Measurements from ENCODE around the gene RPS2. TPM values are rescaled to one million over a fixed set of nuclear protein-coding genes. Genes with fewer than 3 reads are reported as not detected.

Gene RPS2
- total RNA-seq, 1 donor from 2014 or later: 2,280 TPM

DNA sequence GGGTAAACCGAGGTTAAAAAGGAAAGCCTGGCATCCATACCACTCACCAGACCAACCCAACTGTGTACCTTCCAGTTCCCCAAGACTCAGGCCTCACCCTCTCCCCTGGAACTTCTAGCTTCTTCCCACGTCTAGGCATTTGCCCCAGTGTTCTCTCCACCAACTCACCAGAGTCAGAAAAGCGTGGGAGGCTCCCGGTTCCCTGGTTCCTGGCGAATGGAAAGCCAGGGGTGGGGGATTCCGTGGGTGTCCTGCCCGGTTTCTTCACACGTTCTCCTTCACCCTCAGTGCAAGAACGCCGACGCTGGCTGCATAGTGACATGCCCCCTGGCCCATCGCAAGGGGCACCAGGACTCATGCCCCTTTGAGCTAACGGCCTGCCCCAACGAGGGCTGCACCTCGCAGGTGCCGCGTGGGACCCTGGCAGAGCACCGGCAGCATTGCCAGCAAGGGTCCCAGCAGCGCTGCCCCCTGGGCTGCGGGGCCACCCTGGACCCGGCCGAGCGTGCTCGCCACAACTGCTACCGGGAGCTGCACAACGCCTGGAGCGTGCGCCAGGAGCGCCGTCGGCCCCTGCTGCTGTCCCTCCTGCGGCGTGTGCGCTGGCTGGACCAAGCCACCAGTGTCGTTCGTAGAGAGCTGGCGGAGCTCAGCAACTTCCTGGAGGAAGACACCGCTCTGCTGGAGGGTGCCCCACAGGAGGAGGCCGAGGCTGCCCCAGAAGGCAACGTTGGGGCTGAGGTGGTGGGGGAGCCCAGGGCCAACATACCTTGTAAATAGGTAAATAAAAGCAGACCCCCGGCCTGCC lies 3.7 kb upstream of the RPS2 start:
- intact Hi-C loops (cut with micrococcal nuclease): loop anchor here (10.0 kb wide), 1 partner anchor 354 kb away; the partner anchor contains the start of genes CRAMP1 and IFT140

DNA sequence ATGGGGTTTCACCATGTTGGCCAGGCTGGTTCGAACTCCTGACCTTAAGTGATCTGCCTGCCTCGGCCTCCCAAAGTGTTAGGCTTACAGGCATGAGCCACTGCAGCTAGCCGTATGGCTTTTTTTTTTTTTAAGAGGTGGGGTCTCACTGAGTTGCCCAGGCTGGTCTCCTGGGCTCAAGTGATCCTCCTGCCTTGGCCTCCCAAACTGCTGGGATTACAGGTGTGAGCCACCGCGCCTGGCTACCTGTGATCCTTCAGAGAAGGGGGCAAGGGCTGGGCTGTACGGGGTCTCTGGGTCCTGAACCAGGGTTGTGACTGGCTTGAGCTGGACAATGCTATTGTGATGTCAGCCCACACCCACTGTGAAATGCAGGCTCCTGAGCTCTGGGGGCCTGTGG lies 1.8 kb upstream of the RPS2 start, which contains the start of gene RNF151:
TSS of gene RNF151 (plus strand) at position 397 of the 400 bp plus-strand sequence. CDS start 26 bp downstream, outside the sequence.
- intact Hi-C loops (cut with micrococcal nuclease): loop anchor here (10.0 kb wide), 1 partner anchor 352 kb away; the partner anchor contains the start of genes CRAMP1 and IFT140

- intact Hi-C loops (cut with micrococcal nuclease): loop anchor here (1.0 to 10.0 kb wide), 5 partner anchors 43 to 351 kb away; partner anchors contain the start of genes CRAMP1, IFT140, MLST8 and NTHL1
Observed at GRCh38 chr16:1965396-1966001, 873 bp upstream of the RPS2 start.

DNA sequence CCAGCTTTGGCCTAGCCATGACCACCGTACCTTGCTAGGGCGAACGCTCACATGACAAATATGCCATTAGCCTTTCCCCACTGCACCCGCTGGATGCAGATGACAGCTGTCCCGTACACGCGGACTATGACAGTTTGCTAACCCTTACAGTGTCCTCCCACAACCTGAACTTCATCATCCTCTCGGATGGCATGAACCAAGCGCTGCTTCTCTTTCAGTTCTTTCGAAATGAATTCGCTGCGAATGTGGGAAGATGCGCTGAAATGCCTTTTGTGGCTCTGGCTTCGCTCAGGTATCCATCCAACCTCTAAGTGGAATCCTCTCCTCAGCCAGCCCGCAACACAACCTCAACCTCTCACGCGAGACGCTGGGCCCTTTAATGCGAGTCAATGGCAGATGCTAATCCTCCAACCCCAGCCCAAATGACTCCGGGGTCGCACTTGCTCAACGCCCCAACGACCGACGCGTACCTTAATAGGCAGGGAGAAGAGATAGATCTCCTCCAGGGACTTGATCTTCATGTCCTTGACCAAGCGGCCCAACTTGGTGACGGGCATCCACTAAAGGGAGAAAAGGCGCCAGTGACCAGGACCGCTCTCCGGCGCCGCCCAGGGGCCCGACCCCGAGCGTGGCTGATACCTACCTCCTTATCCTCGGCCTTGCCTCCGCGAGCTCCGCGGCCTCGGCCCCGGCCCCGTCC lies 670 bp downstream of the RPS2 start:
- intact Hi-C loops (cut with micrococcal nuclease): loop anchor here (1.0 to 10.0 kb wide), 8 partner anchors 8 to 349 kb away; partner anchors contain the start of genes CRAMP1, IFT140, MSRB1 and NTHL1

DNA sequence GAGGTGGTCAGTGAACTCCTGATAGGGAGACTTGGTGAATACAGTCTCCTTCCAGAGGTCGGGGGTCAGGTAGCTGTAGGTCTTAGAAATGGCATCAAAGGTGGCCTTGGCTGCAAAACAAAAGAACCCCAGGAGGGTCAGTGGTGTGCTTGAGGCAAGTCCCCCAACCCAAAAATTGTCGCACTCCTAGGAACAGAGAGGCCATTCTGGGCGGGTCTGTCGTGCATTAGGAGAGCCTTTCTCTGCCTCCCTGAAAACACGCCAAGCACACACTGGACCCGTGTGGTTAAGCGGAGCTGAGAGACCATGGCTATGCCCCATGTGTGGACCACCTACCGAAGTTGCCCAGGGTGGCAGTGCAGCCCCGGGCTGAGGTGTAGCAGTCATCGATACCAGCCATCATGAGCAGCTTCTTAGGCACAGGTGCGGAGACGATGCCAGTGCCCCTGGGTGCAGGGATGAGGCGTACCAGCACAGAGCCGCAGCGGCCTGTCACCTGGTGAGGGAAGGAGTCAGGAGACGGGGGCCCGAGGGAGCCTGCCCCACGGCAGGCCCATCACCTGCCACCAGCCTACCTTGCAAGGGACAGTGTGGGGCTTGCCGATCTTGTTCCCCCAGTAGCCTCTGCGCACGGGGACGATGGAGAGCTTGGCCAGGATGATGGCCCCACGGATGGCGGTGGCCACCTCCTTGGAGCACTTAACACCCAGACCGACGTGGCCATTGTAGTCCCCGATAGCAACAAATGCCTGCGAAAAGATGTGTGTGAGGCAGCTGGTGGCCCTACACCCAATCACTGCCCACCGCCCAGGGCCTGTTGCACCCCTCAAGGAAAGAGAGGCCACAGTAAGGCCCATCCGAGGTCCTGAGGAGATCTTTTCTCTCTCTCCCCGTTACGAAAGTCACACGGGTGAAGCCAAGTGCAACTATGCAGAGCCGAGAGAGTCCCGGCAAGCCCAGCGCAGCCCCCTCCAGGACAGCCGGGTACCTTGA lies 2.2 kb downstream of the RPS2 start:
- intact Hi-C loops (cut with micrococcal nuclease): loop anchor here (10.0 kb wide), 1 partner anchor 348 kb away; the partner anchor contains the start of genes CRAMP1 and IFT140

DNA sequence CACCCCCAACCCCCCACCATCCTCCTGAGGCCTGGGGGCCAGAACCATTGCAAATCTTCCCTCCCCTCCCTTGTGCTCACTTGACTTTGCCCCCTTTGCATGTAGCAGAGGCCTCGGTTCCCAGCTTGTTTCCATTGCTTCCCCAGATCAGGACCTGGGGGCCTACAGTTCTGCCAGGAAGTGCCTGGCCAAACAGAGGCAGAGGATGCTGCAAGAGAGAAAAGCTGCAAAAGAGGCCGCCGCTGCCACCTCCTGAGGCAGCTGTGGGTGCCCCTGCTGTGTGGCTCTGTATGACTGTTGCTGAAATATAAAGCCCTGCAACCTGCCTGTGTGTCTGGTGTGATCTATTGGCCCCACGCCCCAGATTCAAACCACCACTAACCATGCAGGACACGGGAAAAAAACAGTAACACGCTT lies 3.0 kb downstream of the RPS2 start:
- intact Hi-C loops (cut with micrococcal nuclease): loop anchor here (10.0 kb wide), 1 partner anchor 347 kb away; the partner anchor contains the start of genes CRAMP1 and IFT140

DNA sequence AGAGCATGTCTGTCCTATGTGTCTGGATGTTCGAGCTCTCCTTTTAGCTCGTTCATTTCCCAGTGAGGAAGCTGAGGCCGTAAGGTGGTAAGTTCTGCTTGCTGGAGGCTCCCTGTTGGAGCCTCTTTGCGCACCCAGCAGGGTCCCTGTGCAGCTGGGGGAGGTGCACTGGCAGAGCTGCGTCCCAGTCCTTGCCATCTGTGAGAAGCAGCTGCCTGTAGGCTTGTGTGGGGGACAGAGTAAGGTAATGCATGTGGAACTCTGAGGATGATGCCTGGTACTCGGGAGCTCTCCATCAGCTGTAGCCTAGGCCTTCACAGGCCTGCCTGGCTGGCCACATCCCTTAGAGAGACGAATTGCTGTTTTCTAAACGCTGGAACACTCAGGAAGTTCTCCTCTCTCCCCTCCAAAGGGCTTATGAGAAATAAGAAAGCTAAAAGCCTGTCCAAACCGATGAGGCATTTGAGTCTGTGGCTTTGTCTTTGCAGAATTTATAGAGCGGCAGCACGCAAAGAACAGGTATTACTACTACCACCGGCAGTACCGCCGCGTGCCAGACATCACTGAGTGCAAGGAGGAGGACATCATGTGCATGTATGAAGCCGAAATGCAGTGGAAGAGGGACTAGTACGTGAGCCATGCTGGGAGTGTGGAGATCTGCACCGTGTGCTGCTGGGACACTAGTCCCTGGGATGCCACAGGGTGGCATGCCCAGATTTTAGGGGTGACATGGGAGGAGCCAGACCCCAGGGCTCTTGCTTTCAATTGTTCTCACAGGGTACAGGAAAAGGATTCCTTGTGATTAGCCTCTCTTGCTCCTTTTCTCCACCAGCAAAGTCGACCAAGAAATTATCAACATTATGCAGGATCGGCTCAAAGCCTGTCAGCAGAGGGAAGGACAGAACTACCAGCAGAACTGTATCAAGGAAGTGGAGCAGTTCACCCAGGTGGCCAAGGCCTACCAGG lies 3.7 kb downstream of the RPS2 start:
- intact Hi-C loops (cut with micrococcal nuclease): loop anchor here (10.0 kb wide), 1 partner anchor 346 kb away; the partner anchor contains the start of genes CRAMP1 and IFT140

GRCh38 chr16:1959269-1960039 lies 5.2 kb downstream of the RPS2 start, which contains the start of gene NDUFB10:
Gene NDUFB10, plus strand, starts transcription at chr16:1959538. Its CDS starts 87 bp downstream, at chr16:1959625.
- intact Hi-C loops (cut with micrococcal nuclease): loop anchor here (1.0 to 10.0 kb wide), 5 partner anchors 13 to 345 kb away; partner anchors contain the start of genes CRAMP1, IFT140, MSRB1 and NTHL1

DNA sequence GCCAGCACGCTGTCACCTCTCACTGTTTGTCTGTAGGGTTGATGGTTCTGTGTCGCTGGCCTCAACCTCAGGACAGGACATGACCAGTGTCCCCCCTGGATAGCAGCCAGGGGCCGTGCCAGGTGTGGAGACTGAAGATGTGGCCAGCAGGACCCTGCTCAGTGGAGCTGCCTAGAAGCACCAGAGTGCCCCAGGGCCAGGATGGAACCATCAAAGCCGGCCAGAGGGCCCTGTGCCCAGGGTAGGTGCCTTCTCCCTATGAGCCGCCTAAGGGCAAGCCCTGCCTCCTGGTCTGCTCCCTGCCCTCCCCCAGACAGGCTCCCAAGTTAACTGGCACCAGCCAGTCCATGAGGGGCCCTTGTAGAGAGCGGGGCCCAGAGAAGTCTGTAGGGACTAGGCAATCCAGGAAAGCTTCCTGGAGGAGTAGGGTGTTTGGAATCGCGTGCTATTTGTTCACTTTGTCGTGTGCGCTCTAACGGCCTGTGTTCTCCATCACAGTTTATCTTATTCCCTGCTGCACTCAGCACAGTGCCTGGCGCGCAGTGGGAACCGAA lies 5.8 kb downstream of the RPS2 start:
- intact Hi-C loops (cut with micrococcal nuclease): loop anchor here (1.0 to 2.0 kb wide), 4 partner anchors 14 to 182 kb away; partner anchors contain the start of genes MSRB1, NTHL1, TBL3 and TSC2

DNA sequence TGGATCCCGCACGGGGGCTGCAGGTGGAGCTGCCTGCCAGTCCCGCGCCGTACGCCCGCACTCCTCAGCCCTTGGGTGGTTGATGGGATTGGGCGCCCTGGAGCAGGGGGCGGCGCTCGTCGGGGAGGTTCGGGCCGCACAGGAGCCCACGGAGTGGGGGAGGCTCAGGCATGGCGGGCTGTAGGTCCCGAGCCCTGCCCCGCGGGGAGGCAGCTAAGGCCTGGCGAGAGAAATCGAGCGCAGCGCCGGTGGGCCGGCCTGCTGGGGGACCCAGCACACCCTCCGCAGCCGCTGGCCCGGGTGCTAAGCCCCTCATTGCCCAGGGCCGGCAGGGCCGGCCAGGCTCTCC lies 6.5 kb downstream of the RPS2 start:
- intact Hi-C loops (cut with micrococcal nuclease): loop anchor here (2.0 kb wide), 1 partner anchor 15 kb away; the partner anchor contains the start of gene TBL3

- intact Hi-C loops (cut with micrococcal nuclease): loop anchor here (2.0 kb wide), 1 partner anchor 15 kb away; the partner anchor contains the start of gene TBL3
Observed at GRCh38 chr16:1957434-1958142, 7.0 kb downstream of the RPS2 start.

GRCh38 chr16:1953734-1954133 lies 10.9 kb downstream of the RPS2 start:
- intact Hi-C loops (cut with micrococcal nuclease): no loop called here

DNA sequence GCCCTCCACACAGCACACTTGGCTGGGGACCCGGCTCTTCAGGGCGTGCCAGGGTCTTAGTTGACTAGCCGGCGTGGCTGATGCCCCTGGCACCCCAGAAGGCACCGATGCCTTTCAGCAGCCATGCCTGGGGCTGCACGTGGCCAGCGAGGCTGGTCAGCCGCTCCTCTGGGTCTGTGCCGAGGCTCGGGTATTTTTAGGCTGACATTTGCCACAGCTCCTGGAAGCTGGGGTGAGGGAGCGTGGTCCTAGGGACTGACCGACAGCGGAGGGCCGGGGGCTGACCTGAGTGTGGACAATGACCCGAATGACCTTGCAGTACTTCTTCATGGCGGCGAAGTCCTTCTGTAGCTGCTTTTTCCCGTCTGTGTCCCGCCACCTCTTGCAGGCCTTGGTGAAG lies 14.1 kb downstream of the RPS2 start:
- intact Hi-C loops (cut with micrococcal nuclease): no loop called here

- intact Hi-C loops (cut with micrococcal nuclease): no loop called here
Observed at GRCh38 chr16:1950047-1950446, 14.6 kb downstream of the RPS2 start.

DNA sequence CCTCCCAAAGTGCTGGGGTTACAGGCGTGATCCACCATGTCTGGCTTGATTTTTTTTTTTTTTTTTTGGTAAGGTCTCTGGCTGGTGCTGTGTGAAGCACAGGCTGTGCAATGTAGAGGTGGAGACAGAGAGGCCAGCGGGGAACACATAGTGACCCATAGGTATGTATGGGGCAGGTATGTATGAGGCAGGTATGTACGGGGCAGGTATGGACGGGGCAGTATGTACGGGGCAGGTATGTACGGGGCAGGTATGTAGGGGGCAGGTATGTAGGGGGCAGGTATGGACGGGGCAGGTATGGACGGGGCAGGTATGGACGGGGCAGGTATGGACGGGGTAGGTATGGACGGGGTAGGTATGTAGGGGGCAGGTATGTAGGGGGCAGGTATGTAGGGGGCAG lies 15.1 kb downstream of the RPS2 start:
- intact Hi-C loops (cut with micrococcal nuclease): no loop called here

DNA sequence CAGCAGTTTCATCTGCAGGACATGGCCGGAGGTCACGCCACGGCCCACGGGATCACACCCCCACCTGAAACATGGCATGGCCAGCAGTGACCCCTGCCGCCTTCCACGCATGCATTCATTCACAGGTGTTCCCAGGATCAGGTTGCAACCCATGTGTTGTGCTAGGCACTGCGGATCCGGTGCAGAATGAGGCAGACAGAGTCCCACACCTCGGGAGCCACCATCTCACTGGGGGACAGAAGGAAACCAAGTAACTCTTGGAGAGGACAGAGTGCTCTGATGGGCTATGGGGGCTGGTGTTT lies 17.3 kb downstream of the RPS2 start:
- intact Hi-C loops (cut with micrococcal nuclease): no loop called here

All from T-helper 1 cell treated with Interleukin-12 subunit alpha and Interleukin-12 subunit beta and Interleukin-4 antibody, amounts not matched to agents 30 ng/mL and 1 ng/mL, for 36 hours (primary cell).